CD14-positive monocyte (primary cell): ENCODE measurements around the gene SLC22A23. TPM values are rescaled to one million over a fixed set of nuclear protein-coding genes. Genes with fewer than 3 reads are reported as not detected.

Experiments
- DNase-seq, 3 donors: peaks; one replicate each; pipeline ENCODE4 v3.0.0-alpha.2; 2011 to 2022
- H2AFZ ChIP-seq: 2 replicates; pipeline ENCODE4 v1.6.0; 2012; ENCODE audit warnings: mild to moderate bottlenecking, low read depth, low read length, inconsistent platforms; ENCODE audit not compliant: insufficient read depth, poor library complexity, severe bottlenecking
- H3K27ac ChIP-seq, 2 donors: 1 replicate in 1 of 2; 2 replicates in 1 of 2; pipeline ENCODE4 v1.5.1; 2012 to 2013; ENCODE audit warnings: low read length in 2 of 2, control low read depth in 1 of 2, inconsistent platforms in 1 of 2, low read depth in 1 of 2, mild to moderate bottlenecking in 1 of 2
- H3K27me3 ChIP-seq, 2 donors: one replicate each; pipeline versions ENCODE4 v1.6.0 to v1.6.1; 2011 to 2013; ENCODE audit warnings: low read length in 2 of 2; ENCODE audit not compliant: control insufficient read depth in 2 of 2, insufficient read depth in 2 of 2
- H3K36me3 ChIP-seq, 2 donors: replicated peaks in 1 of 2; 1 replicate in 1 of 2; 2 replicates in 1 of 2; pipeline versions ENCODE4 v1.5.1 to v1.6.1; 2012 to 2013; ENCODE audit warnings: low read length in 2 of 2, control low read depth in 1 of 2, inconsistent platforms in 1 of 2, mild to moderate bottlenecking in 1 of 2; ENCODE audit not compliant: insufficient read depth in 2 of 2, control insufficient read depth in 1 of 2
- H3K4me1 ChIP-seq, 2 donors: 1 replicate in 1 of 2; 2 replicates in 1 of 2; pipeline versions ENCODE4 v1.5.1 to v1.6.1; 2012 to 2013; ENCODE audit warnings: low read length in 2 of 2, control low read depth in 1 of 2, inconsistent platforms in 1 of 2, mild to moderate bottlenecking in 1 of 2, moderate library complexity in 1 of 2; ENCODE audit not compliant: insufficient read depth in 2 of 2, control insufficient read depth in 1 of 2
- H3K4me2 ChIP-seq: replicated peaks from 2 replicates; pipeline ENCODE3; 2012; ENCODE audit warnings: low read length, moderate library complexity, mild to moderate bottlenecking; ENCODE audit not compliant: poor library complexity, severe bottlenecking; ENCODE audit errors: extremely low read depth
- H3K4me3 ChIP-seq, 3 experiments: fragments of 200-600 bp in 1 of 3; sonication (generic) in 1 of 3; replicated peaks in 1 of 3; 1 replicate in 2 of 3; 2 replicates in 1 of 3; pipeline ENCODE4 v1.5.1; 2011 to 2013; ENCODE audit warnings: low read length in 3 of 3, mild to moderate bottlenecking in 3 of 3, control low read depth in 2 of 3, low read depth in 2 of 3, inconsistent platforms in 1 of 3, moderate library complexity in 1 of 3
- H3K79me2 ChIP-seq: 2 replicates; pipeline ENCODE4 v1.6.0; 2012; ENCODE audit warnings: mild to moderate bottlenecking, control low read depth, inconsistent platforms, low read length, moderate library complexity; ENCODE audit not compliant: insufficient read depth
- H3K9ac ChIP-seq: 2 replicates; pipeline ENCODE4 v1.6.0; 2017; ENCODE audit warnings: low read length, mild to moderate bottlenecking; ENCODE audit not compliant: insufficient read depth, poor library complexity, severe bottlenecking
- H3K9me3 ChIP-seq, 2 donors: replicated peaks in 1 of 2; 1 replicate in 1 of 2; 2 replicates in 1 of 2; pipeline versions ENCODE4 v1.5.1 to v1.6.1; 2012 to 2013; ENCODE audit warnings: low read length in 2 of 2, control low read depth in 1 of 2; ENCODE audit not compliant: control insufficient read depth in 1 of 2, insufficient read depth in 1 of 2
- H4K20me1 ChIP-seq: 2 replicates; pipeline ENCODE4 v1.6.0; 2012; ENCODE audit warnings: mild to moderate bottlenecking, low read length, control low read depth, moderate library complexity; ENCODE audit not compliant: insufficient read depth
- H3K27ac Mint-ChIP-seq, 7 donors: one replicate each; pipeline ENCODE4 v1.8.0; 2020; ENCODE audit warnings: mild to moderate bottlenecking in 7 of 7, mixed read lengths in 7 of 7, moderate library complexity in 6 of 7, inconsistent platforms in 2 of 7
- H3K27me3 Mint-ChIP-seq, 3 donors: one replicate each; pipeline ENCODE4 v1.8.0; 2021 to 2022; ENCODE audit warnings: low read depth in 3 of 3, mild to moderate bottlenecking in 3 of 3, mixed read lengths in 3 of 3, moderate library complexity in 3 of 3, inconsistent platforms in 1 of 3
- H3K36me3 Mint-ChIP-seq, 2 donors: one replicate each; pipeline ENCODE4 v1.8.0; 2020; ENCODE audit warnings: mixed read lengths in 2 of 2, inconsistent platforms in 1 of 2, mild to moderate bottlenecking in 1 of 2
- H3K4me1 Mint-ChIP-seq: one replicate; pipeline ENCODE4 v1.8.0; 2020; ENCODE audit warnings: mild to moderate bottlenecking, mixed read lengths
- H3K4me3 Mint-ChIP-seq, 2 donors: one replicate each; pipeline ENCODE4 v1.8.0; 2020; ENCODE audit warnings: mild to moderate bottlenecking in 2 of 2, mixed read lengths in 2 of 2, moderate library complexity in 1 of 2
- H3K9me3 Mint-ChIP-seq, 7 donors: one replicate each; pipeline ENCODE4 v1.8.0; 2020 to 2022; ENCODE audit warnings: mixed read lengths in 7 of 7, mild to moderate bottlenecking in 6 of 7, moderate library complexity in 6 of 7, inconsistent platforms in 2 of 7
- WGBS: methylation state at CpG from one replicate; pipeline ENCODE4 v1.1.5; 2013; ENCODE audit warnings: missing lambda C conversion rate; ENCODE audit not compliant: insufficient coverage; 5-methylcytosine and 5-hydroxymethylcytosine counted together
- intact Hi-C, 2 donors: fragments of 100-400 bp; cut with micrococcal nuclease; formaldehyde crosslinking; loops; one replicate each; pipeline versions ENCODE4 v1.15.0 to v1.15.1; 2023
- polyA plus RNA-seq, 3 donors: library from polyadenylated mRNA; depleted of rRNA in 1 of 3; unstranded in 2 of 3; stranded (reverse) in 1 of 3; fragments of 300-500 nt in 2 of 3; fragments of >200 nt in 1 of 3; fragmentation: Illumina TruSeq in 2 of 3; gene quantifications; 1 replicate in 2 of 3; 2 replicates in 1 of 3; pipeline ENCODE4 v1.2.3, GENCODE V29; 2012 to 2021
- TF ChIP-seq, protein P1 (sequence below): fragments of 200-600 bp; IDR thresholded peaks from one replicate; pipeline ENCODE4 v1.8.0; 2022; ENCODE audit warnings: antibody characterized with exemption, mild to moderate bottlenecking

The SLC22A23 gene
- polyA plus RNA-seq, 3 donors, result 0.08 TPM; not detected in 2

- TF ChIP-seq, protein P1, sequence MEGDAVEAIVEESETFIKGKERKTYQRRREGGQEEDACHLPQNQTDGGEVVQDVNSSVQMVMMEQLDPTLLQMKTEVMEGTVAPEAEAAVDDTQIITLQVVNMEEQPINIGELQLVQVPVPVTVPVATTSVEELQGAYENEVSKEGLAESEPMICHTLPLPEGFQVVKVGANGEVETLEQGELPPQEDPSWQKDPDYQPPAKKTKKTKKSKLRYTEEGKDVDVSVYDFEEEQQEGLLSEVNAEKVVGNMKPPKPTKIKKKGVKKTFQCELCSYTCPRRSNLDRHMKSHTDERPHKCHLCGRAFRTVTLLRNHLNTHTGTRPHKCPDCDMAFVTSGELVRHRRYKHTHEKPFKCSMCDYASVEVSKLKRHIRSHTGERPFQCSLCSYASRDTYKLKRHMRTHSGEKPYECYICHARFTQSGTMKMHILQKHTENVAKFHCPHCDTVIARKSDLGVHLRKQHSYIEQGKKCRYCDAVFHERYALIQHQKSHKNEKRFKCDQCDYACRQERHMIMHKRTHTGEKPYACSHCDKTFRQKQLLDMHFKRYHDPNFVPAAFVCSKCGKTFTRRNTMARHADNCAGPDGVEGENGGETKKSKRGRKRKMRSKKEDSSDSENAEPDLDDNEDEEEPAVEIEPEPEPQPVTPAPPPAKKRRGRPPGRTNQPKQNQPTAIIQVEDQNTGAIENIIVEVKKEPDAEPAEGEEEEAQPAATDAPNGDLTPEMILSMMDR, result no peak
- peaks cover 9 to 19% (median 13%) of the 10 kb centered on the region in 3 donors for H3K27me3 Mint-ChIP-seq
- intact Hi-C loops, result no loop called here
Observed at GRCh38 chr6:3482869-3483268, 26.0 kb upstream of the SLC22A23 start.

GRCh38 chr6:3481640-3482039, 24.8 kb upstream of the SLC22A23 start:
- Mint-ChIP-seq H3K27me3 (peaks cover 8 to 14% (median 13%) of the 10 kb centered on the region in 3 donors), H3K4me1 (no peaks in the 10 kb centered on the region), H3K4me3 (no peak overlapping the region), H3K27ac (peak overlapping the region in 1 of 7 donors; percentile 8), H3K36me3 (no peaks in the 10 kb centered on the region), H3K9me3 (peaks cover 7 to 16% (median 11%) of the 10 kb centered on the region in 7 donors)
- Histone ChIP-seq H3K4me1 (no peaks in the 10 kb centered on the region), H3K4me2 (no peak overlapping the region), H3K79me2 (no peaks in the 10 kb centered on the region), H4K20me1 (no peaks in the 10 kb centered on the region), H3K9me3 (peaks cover 5 to 6% of the 10 kb centered on the region in 2 donors), H3K27ac (no peak overlapping the region), H3K4me3 (no peak overlapping the region), H3K27me3 (no peaks in the 10 kb centered on the region), H2AFZ (no peak overlapping the region), H3K36me3 (no peaks in the 10 kb centered on the region), H3K9ac (no peak overlapping the region)
- intact Hi-C loops, result no loop called here
- 93% methylated on average over 5 of the region's 7 CpGs for WGBS
- no peak for DNase-seq
- TF ChIP-seq, protein P1, result no peak

More at GRCh38 chr6:3482869-3483268, 26.0 kb upstream of the SLC22A23 start:
- no peaks in the 10 kb centered on the region for H4K20me1 ChIP-seq
- no peak overlapping the region for H3K9ac ChIP-seq
- no peaks in the 10 kb centered on the region for H3K27me3 ChIP-seq
- no peaks in the 10 kb centered on the region for H3K36me3 Mint-ChIP-seq
- H3K9me3 Mint-ChIP-seq, result peaks cover 7 to 16% (median 11%) of the 10 kb centered on the region in 7 donors
- H3K4me3 Mint-ChIP-seq, result no peak overlapping the region
- H3K4me1 ChIP-seq, result no peaks in the 10 kb centered on the region
- 93% methylated on average over 3 of the region's 4 CpGs for WGBS
- no peak overlapping the region for H3K27ac Mint-ChIP-seq
- no peak overlapping the region for H3K4me2 ChIP-seq
- H3K4me1 Mint-ChIP-seq, result no peaks in the 10 kb centered on the region
- no peak overlapping the region for H3K27ac ChIP-seq
- no peaks in the 10 kb centered on the region for H3K79me2 ChIP-seq
- DNase-seq, result no peak
- H3K4me3 ChIP-seq, result no peak overlapping the region
- peaks cover 5 to 6% of the 10 kb centered on the region in 2 donors for H3K9me3 ChIP-seq
- H3K36me3 ChIP-seq, result no peaks in the 10 kb centered on the region
- H2AFZ ChIP-seq, result no peak overlapping the region
